Fibroblast of pulmonary artery (primary cell): ENCODE data around the gene HES5.
A peak's percentile ranks its signal among the peaks of the same experiment; 100 is the strongest.

Experiments
- DNase-seq: peaks from one replicate; pipeline ENCODE4 v3.0.0-alpha.2; 2010; ENCODE audit warnings: low read depth
- H3K4me3 ChIP-seq: replicated peaks from 2 replicates; pipeline ENCODE4 v1.5.1; 2011; ENCODE audit warnings: low read depth, mild to moderate bottlenecking, control low read depth, low read length, moderate library complexity
- CTCF ChIP-seq: IDR thresholded peaks from 2 replicates; pipeline ENCODE4 v1.5.1; 2011; ENCODE audit warnings: mild to moderate bottlenecking, control low read depth, low read length, inconsistent platforms; ENCODE audit errors: missing control alignments

HES5 gene

GRCh38 chr1:2544093-2544874 is 14.2 kb upstream of the HES5 start:
- no peak overlapping the region for H3K4me3 ChIP-seq
- no peak for TF ChIP-seq CTCF
- DNase-seq, result no peak

GRCh38 chr1:2543543-2544092 is 13.6 kb upstream of the HES5 start:
- no peak for DNase-seq
- TF ChIP-seq CTCF, result no peak
- no peak overlapping the region for H3K4me3 ChIP-seq

GRCh38 chr1:2542246-2542915 is 12.3 kb upstream of the HES5 start:
- no peak for DNase-seq
- no peak for TF ChIP-seq CTCF
- no peak overlapping the region for H3K4me3 ChIP-seq

- no peak for DNase-seq
- no peak overlapping the region for H3K4me3 ChIP-seq
- TF ChIP-seq CTCF, result no peak
Observed at GRCh38 chr1:2541619-2542245, 11.7 kb upstream of the HES5 start.

- no peak for TF ChIP-seq CTCF
- no peak overlapping the region for H3K4me3 ChIP-seq
- DNase-seq, result no peak
Observed at GRCh38 chr1:2540816-2541492, 10.9 kb upstream of the HES5 start.

GRCh38 chr1:2539312-2539907 is 9.3 kb upstream of the HES5 start:
- H3K4me3 ChIP-seq, result no peak overlapping the region
- DNase-seq, result no peak
- peak; percentile 28 for TF ChIP-seq CTCF
